ENCODE data around the gene RBM19.

RBM19 gene

DNA sequence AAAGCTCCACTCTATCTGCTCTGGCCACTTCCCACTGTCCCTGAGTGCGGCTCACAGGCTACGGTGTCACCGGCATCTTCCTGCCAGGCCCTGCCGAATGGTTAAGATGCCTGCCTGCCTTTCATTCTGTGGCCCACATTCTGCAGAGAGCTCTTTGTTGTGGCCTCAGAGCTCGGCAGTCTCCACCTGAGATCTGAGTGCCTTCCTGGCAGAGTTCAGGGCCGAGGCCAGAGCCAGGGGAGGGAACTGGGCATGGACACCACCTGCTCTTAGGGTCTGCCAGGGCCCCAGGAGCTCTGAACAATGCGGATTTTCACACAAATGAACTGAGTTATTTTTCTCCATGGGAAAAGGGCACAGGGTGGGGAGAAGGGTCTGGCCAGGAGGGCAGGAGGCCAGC is 127.2 kb downstream of the RBM19 start:
- H3K36me3 ChIP-seq (ENCODE audit: control insufficient read depth in 1 of 2, insufficient read depth in 2 of 2, low read length in 2 of 2), result peaks cover 3 to 17% of the 10 kb centered on the region in 2 donors
- no peak overlapping the region for H3K27ac ChIP-seq (ENCODE audit: low read depth, low read length)
- no peak overlapping the region for H3K9ac ChIP-seq (ENCODE audit: low read depth in 1 of 2, low read length in 2 of 2)
- H3K4me3 ChIP-seq (ENCODE audit: low read depth in 1 of 2, low read length in 2 of 2), result no peak overlapping the region
- H3K9me3 ChIP-seq (ENCODE audit: control insufficient read depth in 1 of 2, low read length in 2 of 2), result no peaks in the 10 kb centered on the region
- H3K4me1 ChIP-seq (ENCODE audit: control insufficient read depth in 1 of 2, insufficient read depth in 2 of 2, low read length in 2 of 2), result no peaks in the 10 kb centered on the region
- no peaks in the 10 kb centered on the region for H3K27me3 ChIP-seq (ENCODE audit: control insufficient read depth in 1 of 2, insufficient read depth in 2 of 2, low read length in 2 of 2)

DNA sequence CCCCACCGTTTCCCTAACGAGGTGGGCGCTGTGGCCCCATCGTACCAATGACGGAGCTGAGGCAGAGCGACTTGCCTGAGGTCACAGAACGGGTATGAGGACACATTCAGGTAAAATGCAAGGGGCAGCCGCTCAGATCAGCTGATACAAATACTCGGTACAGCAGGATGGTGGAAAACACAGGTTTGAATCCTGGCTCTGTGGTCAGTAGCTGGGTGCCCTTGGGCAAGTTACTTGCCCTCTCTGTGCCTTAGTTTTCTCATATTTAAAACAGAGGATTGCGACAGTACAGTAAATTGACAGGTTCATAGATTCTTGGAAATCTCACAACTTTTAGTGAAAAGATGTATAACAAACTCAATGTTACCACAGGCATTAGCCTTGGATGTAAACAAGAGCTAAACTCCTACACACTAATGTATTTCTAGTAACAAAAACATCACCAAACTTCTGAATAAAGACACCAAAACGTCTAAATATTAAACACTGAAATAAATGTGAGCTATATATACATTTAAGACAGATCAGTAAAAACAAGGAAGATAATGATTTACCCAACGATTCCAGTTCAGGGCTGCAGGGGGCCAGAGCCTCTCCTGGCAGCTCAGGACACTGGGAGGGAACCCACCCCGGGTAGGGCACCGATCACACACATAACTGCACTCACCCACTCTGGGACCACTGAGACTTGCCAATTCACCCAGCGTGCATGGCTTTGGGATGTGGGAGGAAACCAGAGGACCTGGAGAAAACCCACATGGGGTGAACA is 128.4 kb downstream of the RBM19 start:
- no peak overlapping the region for H3K27ac ChIP-seq (ENCODE audit: low read depth, low read length)
- H3K9ac ChIP-seq (ENCODE audit: low read depth in 1 of 2, low read length in 2 of 2), result no peak overlapping the region
- peaks cover 0 to 8% of the 10 kb centered on the region in 2 donors for H3K36me3 ChIP-seq (ENCODE audit: control insufficient read depth in 1 of 2, insufficient read depth in 2 of 2, low read length in 2 of 2)
- no peaks in the 10 kb centered on the region for H3K4me1 ChIP-seq (ENCODE audit: control insufficient read depth in 1 of 2, insufficient read depth in 2 of 2, low read length in 2 of 2)
- no peaks in the 10 kb centered on the region for H3K9me3 ChIP-seq (ENCODE audit: control insufficient read depth in 1 of 2, low read length in 2 of 2)
- no peak overlapping the region for H3K4me3 ChIP-seq (ENCODE audit: low read depth in 1 of 2, low read length in 2 of 2)
- H3K27me3 ChIP-seq (ENCODE audit: control insufficient read depth in 1 of 2, insufficient read depth in 2 of 2, low read length in 2 of 2), result no peaks in the 10 kb centered on the region

DNA sequence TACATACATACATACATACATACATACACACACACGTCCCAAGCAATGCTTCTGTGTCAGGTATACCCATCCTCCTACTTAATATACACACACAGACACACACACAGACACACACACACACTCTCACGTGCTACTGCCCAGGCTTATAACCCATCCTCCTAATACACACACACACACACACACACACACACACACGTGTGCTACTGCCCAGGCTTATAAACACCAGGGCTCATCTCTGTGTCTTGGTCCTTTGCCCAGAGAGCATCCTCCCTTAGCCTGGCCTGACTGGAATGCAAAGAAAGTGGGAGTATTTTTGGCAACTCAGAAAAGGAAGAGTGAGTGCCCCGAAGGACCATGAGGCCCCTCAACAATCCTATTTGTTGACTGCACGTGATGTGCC is 129.0 kb downstream of the RBM19 start:
- H3K9ac ChIP-seq (ENCODE audit: low read depth in 1 of 2, low read length in 2 of 2), result no peak overlapping the region
- H3K9me3 ChIP-seq (ENCODE audit: control insufficient read depth in 1 of 2, low read length in 2 of 2), result no peaks in the 10 kb centered on the region
- no peaks in the 10 kb centered on the region for H3K4me1 ChIP-seq (ENCODE audit: control insufficient read depth in 1 of 2, insufficient read depth in 2 of 2, low read length in 2 of 2)
- H3K27me3 ChIP-seq (ENCODE audit: control insufficient read depth in 1 of 2, insufficient read depth in 2 of 2, low read length in 2 of 2), result no peaks in the 10 kb centered on the region
- peaks cover 0 to 8% of the 10 kb centered on the region in 2 donors for H3K36me3 ChIP-seq (ENCODE audit: control insufficient read depth in 1 of 2, insufficient read depth in 2 of 2, low read length in 2 of 2)
- H3K27ac ChIP-seq (ENCODE audit: low read depth, low read length), result no peak overlapping the region
- H3K4me3 ChIP-seq (ENCODE audit: low read depth in 1 of 2, low read length in 2 of 2), result no peak overlapping the region

DNA sequence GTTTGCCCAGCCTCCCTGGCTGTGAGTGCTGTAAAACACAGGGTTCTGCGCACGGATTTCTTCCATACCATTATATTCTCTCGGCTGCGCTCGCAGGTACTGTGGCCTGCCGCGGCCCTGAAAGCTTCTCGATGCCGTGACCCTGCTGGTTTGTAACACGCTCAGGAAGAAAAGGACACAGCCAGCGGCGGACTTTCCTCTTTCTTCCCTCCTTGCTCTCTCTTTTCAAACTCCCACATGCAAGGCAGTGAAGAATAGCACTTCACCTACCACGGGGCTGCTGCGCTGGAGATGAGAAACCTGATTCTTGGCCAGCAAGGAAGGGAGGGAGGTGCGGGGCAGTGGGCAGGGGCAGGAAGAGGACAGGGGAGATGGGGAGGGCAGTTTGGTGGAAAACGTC is 130.2 kb downstream of the RBM19 start:
- Histone ChIP-seq H3K9ac (ENCODE audit: low read depth in 1 of 2, low read length in 2 of 2) (no peak overlapping the region), H3K4me3 (ENCODE audit: low read depth in 1 of 2, low read length in 2 of 2) (no peak overlapping the region), H3K27me3 (ENCODE audit: control insufficient read depth in 1 of 2, insufficient read depth in 2 of 2, low read length in 2 of 2) (no peaks in the 10 kb centered on the region), H3K36me3 (ENCODE audit: control insufficient read depth in 1 of 2, insufficient read depth in 2 of 2, low read length in 2 of 2) (peaks cover 0 to 4% of the 10 kb centered on the region in 2 donors), H3K4me1 (ENCODE audit: control insufficient read depth in 1 of 2, insufficient read depth in 2 of 2, low read length in 2 of 2) (no peaks in the 10 kb centered on the region), H3K27ac (ENCODE audit: low read depth, low read length) (no peak overlapping the region), H3K9me3 (ENCODE audit: control insufficient read depth in 1 of 2, low read length in 2 of 2) (no peaks in the 10 kb centered on the region)

DNA sequence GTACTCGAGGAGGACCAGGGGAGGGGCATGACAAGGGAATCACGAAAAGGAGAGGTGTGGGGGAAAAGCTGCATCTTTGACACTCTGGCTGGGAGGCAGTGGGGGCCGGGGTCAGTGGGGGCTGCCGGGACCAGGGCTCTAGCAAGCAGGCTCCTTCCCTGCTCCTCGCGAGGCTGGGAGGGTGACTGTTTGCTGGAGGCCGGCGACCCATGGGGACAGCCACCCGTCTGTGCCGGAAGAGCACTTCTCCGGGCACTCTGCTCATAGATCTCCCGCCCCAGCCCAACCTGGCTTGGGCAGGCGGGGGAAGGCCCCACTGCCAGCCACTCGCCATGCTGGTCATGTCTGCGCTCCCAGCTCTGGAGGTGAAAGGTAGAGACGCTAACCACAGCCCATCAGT is 130.7 kb downstream of the RBM19 start:
- Histone ChIP-seq H3K27ac (ENCODE audit: low read depth, low read length) (no peak overlapping the region), H3K4me1 (ENCODE audit: control insufficient read depth in 1 of 2, insufficient read depth in 2 of 2, low read length in 2 of 2) (no peaks in the 10 kb centered on the region), H3K36me3 (ENCODE audit: control insufficient read depth in 1 of 2, insufficient read depth in 2 of 2, low read length in 2 of 2) (peaks cover 0 to 4% of the 10 kb centered on the region in 2 donors), H3K9me3 (ENCODE audit: control insufficient read depth in 1 of 2, low read length in 2 of 2) (no peaks in the 10 kb centered on the region), H3K4me3 (ENCODE audit: low read depth in 1 of 2, low read length in 2 of 2) (no peak overlapping the region), H3K27me3 (ENCODE audit: control insufficient read depth in 1 of 2, insufficient read depth in 2 of 2, low read length in 2 of 2) (no peaks in the 10 kb centered on the region), H3K9ac (ENCODE audit: low read depth in 1 of 2, low read length in 2 of 2) (no peak overlapping the region)

DNA sequence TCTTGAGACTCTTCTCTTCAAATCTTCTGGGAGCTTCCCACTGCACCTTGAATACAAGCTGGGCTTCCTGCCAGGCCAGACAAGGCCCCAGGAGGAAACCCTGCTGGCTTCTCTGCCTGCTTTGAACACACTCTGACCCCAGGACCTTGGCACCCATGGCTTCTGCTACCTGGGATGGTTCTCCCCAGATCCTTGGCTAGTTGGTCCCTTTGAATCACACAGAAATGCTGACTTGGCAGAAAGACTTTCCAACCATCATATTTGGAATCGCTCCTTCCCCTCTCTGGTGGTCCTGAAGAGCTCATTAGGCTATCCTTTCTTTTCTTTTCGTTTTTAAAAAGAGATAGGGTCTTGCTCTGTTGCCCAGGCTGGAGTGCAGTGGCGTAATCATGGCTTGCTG is 132.7 kb downstream of the RBM19 start:
- Histone ChIP-seq H3K9me3 (ENCODE audit: control insufficient read depth in 1 of 2, low read length in 2 of 2) (no peaks in the 10 kb centered on the region), H3K27ac (ENCODE audit: low read depth, low read length) (no peak overlapping the region), H3K36me3 (ENCODE audit: control insufficient read depth in 1 of 2, insufficient read depth in 2 of 2, low read length in 2 of 2) (no peaks in the 10 kb centered on the region), H3K4me1 (ENCODE audit: control insufficient read depth in 1 of 2, insufficient read depth in 2 of 2, low read length in 2 of 2) (no peaks in the 10 kb centered on the region), H3K4me3 (ENCODE audit: low read depth in 1 of 2, low read length in 2 of 2) (no peak overlapping the region), H3K9ac (ENCODE audit: low read depth in 1 of 2, low read length in 2 of 2) (no peak overlapping the region), H3K27me3 (ENCODE audit: control insufficient read depth in 1 of 2, insufficient read depth in 2 of 2, low read length in 2 of 2) (no peaks in the 10 kb centered on the region)

DNA sequence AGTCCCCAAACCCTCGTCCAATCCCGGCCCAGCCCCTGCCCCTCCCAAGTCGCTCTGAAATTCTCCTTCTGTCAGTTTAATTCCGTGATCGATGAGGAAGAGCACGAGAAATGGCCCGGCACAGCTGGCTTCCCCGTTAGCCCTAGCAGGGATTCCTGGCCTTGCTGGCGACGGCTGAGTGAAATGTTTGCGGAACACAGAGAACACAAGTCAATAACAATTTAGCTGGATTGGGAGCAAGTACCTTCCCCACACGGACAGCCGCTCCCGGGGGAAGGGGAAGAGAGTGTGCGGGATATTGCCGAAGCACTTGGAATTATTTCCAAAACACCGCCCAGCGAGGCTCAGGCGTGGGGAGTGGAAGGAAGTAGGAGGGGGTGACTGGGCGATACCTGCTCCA is 134.6 kb downstream of the RBM19 start:
- H3K4me3 ChIP-seq (ENCODE audit: low read depth in 1 of 2, low read length in 2 of 2), result no peak overlapping the region
- H3K36me3 ChIP-seq (ENCODE audit: control insufficient read depth in 1 of 2, insufficient read depth in 2 of 2, low read length in 2 of 2), result no peaks in the 10 kb centered on the region
- no peaks in the 10 kb centered on the region for H3K9me3 ChIP-seq (ENCODE audit: control insufficient read depth in 1 of 2, low read length in 2 of 2)
- H3K4me1 ChIP-seq (ENCODE audit: control insufficient read depth in 1 of 2, insufficient read depth in 2 of 2, low read length in 2 of 2), result no peaks in the 10 kb centered on the region
- no peaks in the 10 kb centered on the region for H3K27me3 ChIP-seq (ENCODE audit: control insufficient read depth in 1 of 2, insufficient read depth in 2 of 2, low read length in 2 of 2)
- H3K27ac ChIP-seq (ENCODE audit: low read depth, low read length), result no peak overlapping the region
- no peak overlapping the region for H3K9ac ChIP-seq (ENCODE audit: low read depth in 1 of 2, low read length in 2 of 2)

DNA sequence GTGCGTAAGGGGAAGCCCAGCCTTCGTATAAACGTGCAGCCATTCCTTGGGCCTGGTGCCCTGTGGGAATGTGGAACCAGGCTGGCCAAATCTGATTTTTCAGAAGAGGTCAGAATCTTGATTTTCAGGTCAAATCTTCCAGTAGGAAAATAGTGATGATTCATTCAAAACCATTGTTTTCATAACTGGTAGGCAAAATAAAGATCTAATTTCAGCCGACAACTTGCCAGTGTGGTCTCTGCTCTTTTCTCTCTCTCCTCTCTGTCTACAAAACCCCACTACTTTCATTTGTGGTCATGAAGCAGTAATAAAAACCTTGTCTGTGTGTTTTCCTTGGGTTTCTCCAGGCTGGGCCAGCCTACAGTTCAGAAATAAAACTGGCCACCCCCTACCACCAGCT is 135.1 kb downstream of the RBM19 start:
- no peaks in the 10 kb centered on the region for H3K4me1 ChIP-seq (ENCODE audit: control insufficient read depth in 1 of 2, insufficient read depth in 2 of 2, low read length in 2 of 2)
- no peaks in the 10 kb centered on the region for H3K27me3 ChIP-seq (ENCODE audit: control insufficient read depth in 1 of 2, insufficient read depth in 2 of 2, low read length in 2 of 2)
- H3K9me3 ChIP-seq (ENCODE audit: control insufficient read depth in 1 of 2, low read length in 2 of 2), result no peaks in the 10 kb centered on the region
- no peak overlapping the region for H3K4me3 ChIP-seq (ENCODE audit: low read depth in 1 of 2, low read length in 2 of 2)
- no peak overlapping the region for H3K9ac ChIP-seq (ENCODE audit: low read depth in 1 of 2, low read length in 2 of 2)
- no peaks in the 10 kb centered on the region for H3K36me3 ChIP-seq (ENCODE audit: control insufficient read depth in 1 of 2, insufficient read depth in 2 of 2, low read length in 2 of 2)
- no peak overlapping the region for H3K27ac ChIP-seq (ENCODE audit: low read depth, low read length)

DNA sequence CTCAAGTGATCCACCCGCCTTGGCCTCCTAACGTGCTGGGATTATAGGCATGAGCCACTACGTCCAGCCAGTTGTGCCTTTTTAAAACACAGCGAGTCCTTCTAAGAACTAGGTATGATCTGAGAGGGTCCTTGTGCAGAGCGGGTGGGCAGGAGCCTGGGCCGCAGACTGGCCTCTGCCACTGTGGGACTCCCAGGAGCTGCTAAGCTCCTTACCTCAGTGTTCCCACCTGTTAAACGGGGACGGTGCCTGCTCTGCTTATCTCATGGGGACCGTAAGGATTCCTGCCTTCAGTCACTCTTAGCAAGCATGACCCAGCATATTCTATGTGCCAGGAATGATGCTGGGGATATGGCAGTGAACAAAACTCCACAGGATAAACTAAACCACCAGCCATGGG is 136.9 kb downstream of the RBM19 start:
- Histone ChIP-seq H3K36me3 (ENCODE audit: control insufficient read depth in 1 of 2, insufficient read depth in 2 of 2, low read length in 2 of 2) (no peaks in the 10 kb centered on the region), H3K27me3 (ENCODE audit: control insufficient read depth in 1 of 2, insufficient read depth in 2 of 2, low read length in 2 of 2) (no peaks in the 10 kb centered on the region), H3K27ac (ENCODE audit: low read depth, low read length) (no peak overlapping the region), H3K4me3 (ENCODE audit: low read depth in 1 of 2, low read length in 2 of 2) (no peak overlapping the region), H3K4me1 (ENCODE audit: control insufficient read depth in 1 of 2, insufficient read depth in 2 of 2, low read length in 2 of 2) (no peaks in the 10 kb centered on the region), H3K9ac (ENCODE audit: low read depth in 1 of 2, low read length in 2 of 2) (no peak overlapping the region), H3K9me3 (ENCODE audit: control insufficient read depth in 1 of 2, low read length in 2 of 2) (no peaks in the 10 kb centered on the region)

DNA sequence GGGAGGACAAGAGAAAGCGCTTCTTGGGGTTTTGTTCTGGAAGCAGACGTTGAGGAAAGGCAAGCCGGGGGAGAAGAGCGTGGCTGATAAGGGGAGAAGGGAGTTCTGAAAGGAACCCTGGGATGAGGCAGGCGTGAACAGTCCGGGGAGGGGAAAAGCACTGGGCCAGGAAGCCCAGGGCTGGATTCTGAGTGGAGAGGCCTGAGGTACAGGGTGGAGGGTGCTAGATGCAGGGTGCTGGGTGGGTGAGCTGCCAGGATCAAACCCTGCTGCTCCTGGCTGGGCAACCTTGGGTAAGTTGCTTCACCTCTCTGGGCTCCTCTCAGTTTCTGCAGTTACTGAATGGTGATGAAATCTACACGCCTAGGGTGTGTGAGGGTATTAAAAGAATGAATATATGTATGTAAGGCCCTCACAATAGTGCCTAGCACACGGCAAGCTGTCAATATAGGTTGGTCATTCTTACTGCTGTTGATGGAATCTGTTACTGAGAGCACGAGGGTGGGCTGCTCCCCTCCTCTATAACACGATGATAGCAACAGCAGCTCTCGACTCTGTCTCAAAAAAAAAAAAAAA is 138.5 kb downstream of the RBM19 start:
- no peak overlapping the region for H3K27ac ChIP-seq (ENCODE audit: low read depth, low read length)
- H3K4me1 ChIP-seq (ENCODE audit: control insufficient read depth in 1 of 2, insufficient read depth in 2 of 2, low read length in 2 of 2), result no peaks in the 10 kb centered on the region
- H3K4me3 ChIP-seq (ENCODE audit: low read depth in 1 of 2, low read length in 2 of 2), result no peak overlapping the region
- no peaks in the 10 kb centered on the region for H3K36me3 ChIP-seq (ENCODE audit: control insufficient read depth in 1 of 2, insufficient read depth in 2 of 2, low read length in 2 of 2)
- H3K9me3 ChIP-seq (ENCODE audit: control insufficient read depth in 1 of 2, low read length in 2 of 2), result no peaks in the 10 kb centered on the region
- H3K9ac ChIP-seq (ENCODE audit: low read depth in 1 of 2, low read length in 2 of 2), result no peak overlapping the region
- H3K27me3 ChIP-seq (ENCODE audit: control insufficient read depth in 1 of 2, insufficient read depth in 2 of 2, low read length in 2 of 2), result no peaks in the 10 kb centered on the region
